T-cell (primary cell): ENCODE results near the gene L3MBTL1. TPM values are rescaled to one million over a fixed set of nuclear protein-coding genes. Genes with fewer than 3 reads are reported as not detected.
"Not testable (repeated sequence)": the region's sequence is repeated elsewhere in the genome, so short reads cannot be mapped to it uniquely, and the experiment has no call there.

Experiments
- ATAC-seq, 4 experiments: fragments of 200-7000 bp in 3 of 4; fragments of 150-1000 bp in 1 of 4; cut with Tn5 transposase; replicated peaks in 1 of 4; 1 replicate in 3 of 4; 2 replicates in 1 of 4; pipeline ENCODE4 v1.10.0; 2021; ENCODE audit warnings: moderate library complexity in 3 of 4, mild to moderate bottlenecking in 2 of 4, moderate number of reproducible peaks in 1 of 4
- CTCF ChIA-PET, 2 donors: fragments of 300-600 bp; sonication (Branson Sonifier 250); formaldehyde crosslinking; loops; one replicate each; lab custom pipeline; 2022; ENCODE audit warnings: antibody characterized with exemption in 2 of 2; lab: Charles Lee
- POLR2A ChIA-PET, 2 donors: fragments of 300-600 bp; sonication (Branson Sonifier 250); formaldehyde crosslinking; loops; one replicate each; lab custom pipeline; 2022; ENCODE audit warnings: antibody characterized with exemption in 2 of 2; lab: Charles Lee
- DNase-seq, 35 experiments: peaks; one replicate each; pipeline versions ENCODE4 v3.0.0 to v3.0.0-alpha.2; 2013 to 2023
- H3K27ac ChIP-seq: one replicate; pipeline ENCODE4 v1.5.1; 2013; ENCODE audit warnings: low read length
- H3K27me3 ChIP-seq, 2 experiments: replicated peaks in 1 of 2; 1 replicate in 1 of 2; 2 replicates in 1 of 2; pipeline versions ENCODE4 v1.6.1 to v1.7.0; 2013; ENCODE audit warnings: low read length in 1 of 2, mixed read lengths in 1 of 2; ENCODE audit not compliant: control insufficient read depth in 2 of 2, insufficient read depth in 2 of 2; ENCODE audit errors: extremely low read depth in 1 of 2
- H3K36me3 ChIP-seq, 2 donors: 1 replicate in 1 of 2; 2 replicates in 1 of 2; pipeline versions ENCODE4 v1.6.1 to v1.7.0; 2013; ENCODE audit warnings: low read length in 1 of 2; ENCODE audit not compliant: control insufficient read depth in 2 of 2, insufficient read depth in 1 of 2; ENCODE audit errors: extremely low read depth in 1 of 2
- H3K4me1 ChIP-seq, 2 experiments: 1 replicate in 1 of 2; 2 replicates in 1 of 2; pipeline versions ENCODE4 v1.6.1 to v1.7.0; 2013; ENCODE audit warnings: low read length in 2 of 2, mixed read lengths in 1 of 2; ENCODE audit not compliant: insufficient read depth in 2 of 2, control insufficient read depth in 1 of 2; ENCODE audit errors: extremely low read depth in 1 of 2
- H3K4me3 ChIP-seq, 2 donors: 1 replicate in 1 of 2; 2 replicates in 1 of 2; pipeline versions ENCODE4 v1.5.1 to v1.7.0; 2013; ENCODE audit warnings: mild to moderate bottlenecking in 2 of 2, low read length in 1 of 2, moderate library complexity in 1 of 2; ENCODE audit not compliant: control insufficient read depth in 1 of 2; ENCODE audit errors: extremely low read depth in 1 of 2
- H3K9me3 ChIP-seq: 2 replicates; pipeline ENCODE4 v1.7.0; 2013
- H3K27ac Mint-ChIP-seq, 2 donors: one replicate each; pipeline ENCODE4 v1.8.0; 2020 to 2021; ENCODE audit warnings: mild to moderate bottlenecking in 2 of 2, mixed read lengths in 2 of 2
- H3K27me3 Mint-ChIP-seq, 2 donors: one replicate each; pipeline ENCODE4 v1.8.0; 2021 to 2022; ENCODE audit warnings: mixed read lengths in 2 of 2
- H3K36me3 Mint-ChIP-seq: one replicate; pipeline ENCODE4 v1.8.0; 2021; ENCODE audit warnings: mixed read lengths
- H3K4me1 Mint-ChIP-seq, 3 donors: one replicate each; pipeline ENCODE4 v1.8.0; 2020 to 2022; ENCODE audit warnings: mixed read lengths in 3 of 3, mild to moderate bottlenecking in 1 of 3
- H3K4me3 Mint-ChIP-seq, 3 donors: one replicate each; pipeline ENCODE4 v1.8.0; 2020 to 2022; ENCODE audit warnings: mild to moderate bottlenecking in 3 of 3, mixed read lengths in 3 of 3, moderate library complexity in 3 of 3
- H3K9me3 Mint-ChIP-seq, 3 donors: one replicate each; pipeline ENCODE4 v1.8.0; 2020 to 2022; ENCODE audit warnings: mixed read lengths in 3 of 3
- WGBS: methylation state at CpG from one replicate; pipeline ENCODE4 v1.1.5; 2013; ENCODE audit warnings: missing lambda C conversion rate; ENCODE audit not compliant: insufficient coverage; 5-methylcytosine and 5-hydroxymethylcytosine counted together
- total RNA-seq, 35 experiments: library from RNA in 6 of 35; stranded (reverse) in 6 of 35; fragments of 120-200 nt in 1 of 35; gene quantifications; one replicate each; pipeline versions ENCODE4 v1.2.1 to v1.2.4 and lab custom pipeline; 2013 to 2026

Gene L3MBTL1
- total RNA-seq, 5 donors from 2014 or later (not counting 1 experiment from before 2014, with no cell fraction given), result 15.5 to 20.1 (median 16.1) TPM

DNA sequence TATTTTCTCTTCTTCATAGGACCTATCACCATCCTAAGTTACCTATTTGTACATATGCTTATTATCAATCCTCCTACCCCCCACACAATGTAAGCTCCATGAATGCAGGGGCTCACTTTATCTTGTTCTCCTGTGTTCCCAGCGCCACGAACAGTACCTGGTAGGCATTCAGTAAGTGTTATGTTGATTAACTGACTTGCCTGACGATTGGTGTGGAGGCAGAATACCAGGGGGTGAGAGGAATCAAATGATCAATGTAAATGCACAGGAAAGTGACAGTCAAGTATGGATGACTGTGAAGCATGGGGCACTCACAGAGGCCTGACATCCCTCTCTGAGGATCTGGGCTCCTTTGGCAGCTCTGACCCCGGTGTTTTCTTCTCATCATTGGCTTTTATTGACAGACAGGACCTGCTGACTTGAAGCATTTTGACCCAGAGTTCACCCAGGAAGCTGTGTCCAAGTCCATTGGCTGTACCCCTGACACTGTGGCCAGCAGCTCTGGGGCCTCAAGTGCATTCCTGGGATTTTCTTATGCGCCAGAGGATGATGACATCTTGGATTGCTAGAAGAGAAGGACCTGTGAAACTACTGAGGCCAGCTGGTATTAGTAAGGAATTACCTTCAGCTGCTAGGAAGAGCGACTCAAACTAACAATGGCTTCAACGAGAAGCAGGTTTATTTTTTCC, 77.1 kb downstream of the L3MBTL1 start:
- H3K9me3 Mint-ChIP-seq, result no peaks in the 10 kb centered on the region
- H3K4me3 Mint-ChIP-seq, result no peak overlapping the region
- H3K27ac ChIP-seq, result no peak overlapping the region
- ChIA-PET POLR2A (no interaction called here), CTCF (interaction anchor here in 1 of 2 donors (0.6 kb wide), 1 partner anchor 55 kb away, joined by 4 read pairs; no protein-coding TSS in a partner anchor)
- H3K36me3 ChIP-seq, result no peaks in the 10 kb centered on the region
- H3K27me3 ChIP-seq, result peaks cover 0 to 9% of the 10 kb centered on the region in 2 experiments
- DNase-seq (no peak), ATAC-seq (no peak)
- H3K4me3 ChIP-seq, result no peak overlapping the region
- H3K4me1 ChIP-seq, result peaks cover 0 to 1% of the 10 kb centered on the region in 2 experiments
- H3K27me3 Mint-ChIP-seq, result peaks cover 7 to 8% of the 10 kb centered on the region in 2 donors
- no peak overlapping the region for H3K27ac Mint-ChIP-seq
- 73% methylated on average over 7 of the region's 7 CpGs for WGBS
- H3K9me3 ChIP-seq, result no peaks in the 10 kb centered on the region
- no peaks in the 10 kb centered on the region for H3K36me3 Mint-ChIP-seq
- peaks cover under 1 to 1% (median 1%) of the 10 kb centered on the region in 3 donors for H3K4me1 Mint-ChIP-seq

DNA sequence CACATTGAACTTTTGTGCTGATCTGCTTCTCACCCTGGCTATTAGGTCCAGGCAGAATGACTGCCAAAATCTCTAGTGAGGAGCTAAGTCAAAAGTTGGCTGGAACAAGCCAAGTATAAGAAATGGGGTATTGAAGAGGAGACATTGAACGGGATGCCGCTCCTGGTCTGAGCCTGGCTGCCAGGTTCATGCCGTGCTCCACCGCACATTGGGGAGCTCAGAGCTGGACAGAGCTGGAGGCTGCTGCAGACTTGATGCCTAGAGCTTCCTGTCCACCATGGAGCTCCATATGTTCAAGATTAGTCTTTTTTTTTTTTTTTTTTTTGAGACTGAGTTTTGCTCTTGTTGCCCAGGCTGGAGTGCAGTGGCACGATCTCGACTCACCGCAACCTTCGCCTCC, 79.1 kb downstream of the L3MBTL1 start:
- POLR2A ChIA-PET, result interaction anchor here (0.6 to 0.8 kb wide), 2 partner anchors 138 to 759 kb away, joined by 3 to 7 read pairs; no protein-coding TSS in a partner anchor
- H3K4me3 Mint-ChIP-seq, result no peak overlapping the region

DNA sequence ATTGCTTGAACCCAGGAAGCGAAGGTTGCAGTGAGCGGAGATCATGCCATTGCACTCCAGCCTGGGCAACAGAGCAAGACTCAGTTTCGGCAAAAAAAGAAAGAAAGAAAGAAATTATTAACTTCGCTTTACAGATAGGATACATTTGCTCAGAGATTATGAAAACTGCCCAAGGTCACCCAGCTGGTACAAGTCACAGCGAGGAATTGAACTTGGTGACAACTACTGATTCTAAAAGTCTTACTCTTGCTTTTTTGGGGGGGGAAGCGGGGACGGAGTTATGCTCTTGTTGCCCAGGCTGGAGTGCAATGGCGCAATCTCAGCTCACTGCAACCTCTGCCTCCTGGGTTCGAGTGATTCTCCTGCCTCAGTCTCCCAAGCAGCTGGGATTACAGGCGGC, 81.0 kb downstream of the L3MBTL1 start:
- CTCF ChIA-PET, H3K4me3 Mint-ChIP-seq, H3K36me3 Mint-ChIP-seq, H3K36me3 ChIP-seq, DNase-seq, H3K27me3 Mint-ChIP-seq, H3K27ac Mint-ChIP-seq, H3K27ac ChIP-seq, ATAC-seq, H3K9me3 ChIP-seq, H3K9me3 Mint-ChIP-seq, H3K27me3 ChIP-seq, H3K4me3 ChIP-seq: not testable (repeated sequence)
- 92% methylated on average over 6 of the region's 10 CpGs for whole genome bisulfite sequencing
- H3K4me1 Mint-ChIP-seq, result peaks cover 16 to 30% (median 18%) of the 10 kb centered on the region in 3 donors
- POLR2A ChIA-PET, result interaction anchor here in 1 of 2 donors (0.6 kb wide), 1 partner anchor 70 kb away, joined by 7 read pairs; no protein-coding TSS in a partner anchor
- H3K4me1 ChIP-seq, result peaks cover 5 to 16% of the 10 kb centered on the region in 2 experiments

More for the DNA sequence above, 79.1 kb downstream of the L3MBTL1 start:
- Mint-ChIP-seq H3K27me3 (peaks cover 7 to 8% of the 10 kb centered on the region in 2 donors), H3K9me3 (no peaks in the 10 kb centered on the region), H3K4me1 (peaks cover 14 to 22% (median 16%) of the 10 kb centered on the region in 3 donors), H3K27ac (no peak overlapping the region), H3K36me3 (no peaks in the 10 kb centered on the region)
- CTCF ChIA-PET, result interaction anchor here (0.6 kb wide), 2 partner anchors 12 to 50 kb away, joined by 3 read pairs; no protein-coding TSS in a partner anchor
- 75% methylated on average over 4 of the region's 8 CpGs for WGBS
- Histone ChIP-seq H3K36me3 (no peaks in the 10 kb centered on the region), H3K27me3 (peaks cover 0 to 9% of the 10 kb centered on the region in 2 experiments), H3K4me3 (no peak overlapping the region), H3K9me3 (no peaks in the 10 kb centered on the region), H3K27ac (no peak overlapping the region), H3K4me1 (peaks cover 5 to 15% of the 10 kb centered on the region in 2 experiments)
- no peak for DNase-seq
- ATAC-seq, result no peak

DNA sequence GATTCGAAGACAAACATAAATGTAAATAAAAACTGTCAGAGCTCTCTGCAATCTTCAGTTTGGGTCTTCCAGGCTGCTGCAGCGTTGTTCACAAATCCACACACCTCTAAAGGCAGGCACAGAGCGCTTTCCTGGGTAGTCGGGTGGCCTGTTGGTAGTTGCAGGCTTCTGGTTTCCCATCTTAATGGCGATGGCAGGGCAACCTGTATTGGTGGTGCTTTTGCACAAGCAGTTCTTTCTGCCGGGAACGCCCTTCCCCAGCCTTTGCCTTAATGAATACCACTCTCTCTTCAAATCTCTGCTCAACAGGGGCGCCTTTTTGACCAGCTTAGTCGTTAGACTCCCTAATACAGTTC, 82.5 kb downstream of the L3MBTL1 start:
- DNase-seq, result peak in 3 of 35 experiments; percentile 3 to 12 (median 4)
- Mint-ChIP-seq H3K27me3 (peaks cover 7 to 8% of the 10 kb centered on the region in 2 donors), H3K4me3 (peak overlapping the region; percentile 87 to 94 (median 92)), H3K36me3 (peaks cover 5% of the 10 kb centered on the region), H3K4me1 (peaks cover 16 to 30% (median 18%) of the 10 kb centered on the region in 3 donors), H3K27ac (peak overlapping the region; percentile 96 to 97), H3K9me3 (no peaks in the 10 kb centered on the region)
- H3K9me3 ChIP-seq, result no peaks in the 10 kb centered on the region
- peak overlapping the region; percentile 85 for H3K27ac ChIP-seq
- peaks cover 0 to 5% of the 10 kb centered on the region in 2 experiments for H3K27me3 ChIP-seq
- no peaks in the 10 kb centered on the region for H3K36me3 ChIP-seq
- H3K4me1 ChIP-seq, result peaks cover 5 to 16% of the 10 kb centered on the region in 2 experiments
- WGBS, result 4% methylated on average over 3 of the region's 9 CpGs
- H3K4me3 ChIP-seq, result peak overlapping the region; percentile 81 to 82
- ChIA-PET CTCF (interaction anchor here in 1 of 2 donors (1.2 kb wide), 1 partner anchor 141 kb away, joined by 3 read pairs; no protein-coding TSS in a partner anchor), POLR2A (no interaction called here)
- ATAC-seq, result no peak

DNA sequence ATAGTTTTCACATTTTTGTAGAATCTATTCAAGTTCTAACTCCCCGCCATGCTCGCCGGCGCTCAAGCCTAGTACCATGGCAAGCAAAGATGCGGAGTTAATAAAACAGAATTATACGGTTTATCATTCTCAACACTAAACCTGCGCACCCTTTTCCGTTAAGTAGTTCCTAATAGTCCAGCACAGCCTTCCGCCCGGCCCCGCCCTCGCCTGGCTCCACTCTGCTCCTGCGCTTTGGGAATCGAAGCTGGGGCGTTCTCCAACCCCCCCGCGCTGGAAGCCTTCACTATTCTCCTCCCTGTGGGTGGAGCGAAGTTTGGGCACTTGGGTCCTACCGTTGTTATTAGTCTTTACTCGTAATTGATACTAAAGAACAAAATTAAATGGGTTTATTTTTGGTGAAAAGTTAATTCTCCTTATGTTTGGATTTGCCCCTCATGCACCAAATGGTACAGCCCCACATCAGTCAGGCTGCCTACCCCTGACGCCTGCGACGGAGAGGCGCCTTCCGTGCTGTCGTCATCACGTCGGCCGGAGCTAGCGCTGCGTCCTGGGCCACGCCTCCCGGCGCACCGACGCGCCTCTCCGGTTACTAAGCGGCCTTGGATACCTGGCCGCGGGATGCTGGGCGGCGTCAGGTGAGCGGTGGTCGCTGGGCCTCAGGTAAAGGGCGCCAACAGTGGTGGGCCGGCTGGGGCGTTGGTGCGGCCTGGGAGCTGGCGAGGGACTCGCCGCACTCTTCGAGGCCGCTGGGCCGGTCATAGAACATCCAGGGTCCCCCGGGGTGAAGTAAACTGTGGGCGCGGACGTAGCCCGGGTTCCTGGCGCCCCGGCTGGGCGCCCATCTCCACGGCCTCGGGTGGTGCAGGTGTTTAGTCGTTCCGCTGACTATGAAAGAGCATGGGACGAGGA, 83.2 kb downstream of the L3MBTL1 start, which contains the start of gene IFT52:
TSS of gene IFT52 (plus strand) at position 546 of the 912 bp plus-strand sequence. CDS start 3,762 bp downstream, outside the sequence.
- CTCF ChIA-PET, result interaction anchor here (0.6 to 1.2 kb wide), 5 partner anchors 75 to 1295 kb away, joined by 3 to 5 read pairs (median 3); partner anchors contain the start of gene YWHAB (in 1 of the 2)
- under 1% methylated on average over 60 of the region's 68 CpGs for WGBS
- Histone ChIP-seq H3K36me3 (no peaks in the 10 kb centered on the region), H3K4me1 (peaks cover 5 to 16% of the 10 kb centered on the region in 2 experiments), H3K4me3 (peak within 1 kb of the TSS; percentile 81 to 82), H3K9me3 (no peaks in the 10 kb centered on the region), H3K27ac (peak within 1 kb of the TSS; percentile 85), H3K27me3 (peaks cover 0 to 5% of the 10 kb centered on the region in 2 experiments)
- H3K9me3 Mint-ChIP-seq, result no peaks in the 10 kb centered on the region
- H3K4me1 Mint-ChIP-seq, result peaks cover 16 to 30% (median 18%) of the 10 kb centered on the region in 3 donors
- H3K27me3 Mint-ChIP-seq, result peaks cover 6 to 7% of the 10 kb centered on the region in 2 donors
- POLR2A ChIA-PET, result interaction anchor here (0.6 to 1.5 kb wide), 3 partner anchors 63 to 359 kb away, joined by 3 to 6 read pairs (median 3); no protein-coding TSS in a partner anchor
- ATAC-seq (peak; percentile 97 to 98 (median 98)), DNase-seq (peak; percentile 72 to 95 (median 86))
- H3K27ac Mint-ChIP-seq, result peak within 1 kb of the TSS; percentile 96 to 97
- peak within 1 kb of the TSS; percentile 87 to 94 (median 92) for H3K4me3 Mint-ChIP-seq
- peaks cover 5% of the 10 kb centered on the region for H3K36me3 Mint-ChIP-seq
